GM21737 (cell line): Measurements from ENCODE around the gene MACROD2.

Source experiments
- ATAC-seq: cut with Tn5 transposase; IDR thresholded peaks from one replicate; pipeline ENCODE4 v1.9.1; 2021; ENCODE audit warnings: mild to moderate bottlenecking, moderate library complexity; ENCODE audit not compliant: unreplicated experiment

Gene MACROD2

GRCh38 chr20:16096756-16097326 is 2101.5 kb downstream of the MACROD2 start:
- no peak for ATAC-seq

- no peak for ATAC-seq
These were observed 2102.5 kb downstream of the MACROD2 start for GRCh38 chr20:16097788-16098187.

GRCh38 chr20:16098890-16099639 is 2103.7 kb downstream of the MACROD2 start:
- ATAC-seq = no peak

GRCh38 chr20:16100111-16100510 is 2104.8 kb downstream of the MACROD2 start:
- no peak for ATAC-seq

GRCh38 chr20:16100767-16101166 is 2105.5 kb downstream of the MACROD2 start:
- no peak for ATAC-seq
